ENCODE results near the gene PAK4. TPM values are rescaled to one million over a fixed set of nuclear protein-coding genes. Genes with fewer than 3 reads are reported as not detected.
A peak's percentile ranks its signal among the peaks of the same experiment; 100 is the strongest.

Gene PAK4
- total RNA-seq, 1 experiment from 2014 or later: 63.1 TPM

DNA sequence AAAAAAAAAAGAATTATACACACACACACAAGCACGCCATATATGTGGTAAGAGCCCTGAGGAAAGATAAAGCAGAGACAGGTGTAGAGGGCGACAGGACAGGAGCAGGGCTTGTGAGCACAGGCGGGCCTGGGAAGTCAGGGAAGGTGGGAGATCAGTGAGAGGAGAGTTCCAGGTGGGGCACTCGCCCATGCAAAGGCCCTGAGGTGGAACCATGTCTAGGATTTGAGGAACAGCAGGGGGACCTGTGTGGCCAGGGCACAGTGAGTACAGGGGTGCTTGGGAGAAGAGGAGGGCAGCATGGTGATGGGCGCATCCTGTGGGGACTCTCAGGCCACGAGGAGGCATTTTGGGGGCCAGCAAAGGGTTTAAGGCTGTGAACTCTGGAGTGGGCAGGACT, 38.7 kb downstream of the PAK4 start:
- Histone ChIP-seq H3K27me3 (ENCODE audit: insufficient read depth, low read length) (no peaks in the 10 kb centered on the region), H3K9ac (ENCODE audit: extremely low read depth, insufficient read length, low read length) (no peak overlapping the region), H3K79me2 (ENCODE audit: insufficient read depth, low read length) (no peaks in the 10 kb centered on the region; the same call in 1 of the 2 replicates), H2AFZ (ENCODE audit: low read length) (no peak overlapping the region), H2BK120ac (ENCODE audit: low read depth, low read length, poor library complexity, severe bottlenecking) (no peak overlapping the region), H4K91ac (ENCODE audit: insufficient read length, low read depth, low read length) (no peak overlapping the region), H3K56ac (ENCODE audit: insufficient read length, low read depth, low read length) (no peak overlapping the region), H2BK15ac (ENCODE audit: low read depth, low read length) (no peak overlapping the region), H4K8ac (replicated peaks; ENCODE audit: insufficient read length, low read depth, low read length) (no peak overlapping the region), H3T11ph (ENCODE audit: low read length) (no peak overlapping the region), H3K18ac (ENCODE audit: insufficient read length, low read depth, low read length) (no peak overlapping the region), H2BK20ac (ENCODE audit: low read depth, low read length, poor library complexity, severe bottlenecking) (no peak overlapping the region), H3K4ac (ENCODE audit: low read depth, low read length) (no peak overlapping the region), H3K14ac (ENCODE audit: insufficient read depth, low read length) (no peak overlapping the region), H3K79me1 (ENCODE audit: insufficient read depth, low read depth, low read length, poor library complexity, severe bottlenecking) (no peaks in the 10 kb centered on the region), H3K23me2 (ENCODE audit: insufficient read length, low read depth, low read length, poor library complexity, severe bottlenecking) (peaks cover 3% of the 10 kb centered on the region), H2BK12ac (ENCODE audit: insufficient read length, low read depth, low read length) (no peak overlapping the region), H3K9me3 (ENCODE audit: control insufficient read depth, low read depth, low read length) (no peaks in the 10 kb centered on the region), H4K20me1 (ENCODE audit: control insufficient read depth, insufficient read depth, insufficient read length) (no peaks in the 10 kb centered on the region), H3K23ac (ENCODE audit: insufficient read length, low read depth, low read length) (no peak overlapping the region), H2BK5ac (ENCODE audit: insufficient read length, low read length) (no peak overlapping the region), H4K5ac (ENCODE audit: insufficient read length, low read depth, low read length) (no peak overlapping the region), H2AK5ac (ENCODE audit: insufficient read length, low read length) (no peak overlapping the region), H3K27ac (ENCODE audit: insufficient read length, low read depth, low read length) (no peak overlapping the region), H3K4me1 (ENCODE audit: insufficient read depth, low read length) (no peaks in the 10 kb centered on the region; the same call in 1 of the 2 replicates), H3K4me2 (ENCODE audit: insufficient read depth, insufficient read length, low read length) (no peak overlapping the region)
- DNase-seq: no peak
- Mint-ChIP-seq H3K9me3 (no peaks in the 10 kb centered on the region), H3K27me3 (ENCODE audit: low read depth) (no peaks in the 10 kb centered on the region), H3K4me3 (no peak overlapping the region), H3K4me1 (peaks cover 22 to 34% of the 10 kb centered on the region in 2 experiments), H3K27ac (peak overlapping the region; percentile 71 to 89 (median 80); a peak in 4 of 7 replicates), H3K36me3 (ENCODE audit: insufficient read depth in 1 of 3, low read depth in 3 of 3) (peaks cover 2 to 11% (median 7%) of the 10 kb centered on the region in 3 experiments; a peak in 4 of 7 replicates)
- WGBS (ENCODE audit: extremely low coverage, insufficient read length, low lambda C conversion rate): no CpG with 5 or more reads among the region's 6 CpGs
- no peak for TF ChIP-seq CTCF (conservative IDR thresholded peaks at IDR 0.05)

All from H9 (cell line).